K562 (cell line): ENCODE measurements around the gene NMT2. TPM values are rescaled to one million over a fixed set of nuclear protein-coding genes. Genes with fewer than 3 reads are reported as not detected.
A peak's percentile ranks its signal among the peaks of the same experiment; 100 is the strongest.

Experiments used
- ATF1 ChIP-seq, 2 experiments: fragments of 450-650 bp in 1 of 2; IDR thresholded peaks; 2 replicates each; pipeline ENCODE4 v1.6.1; 2016; ENCODE audit warnings: missing compliant biosample characterization in 1 of 2, missing genetic modification characterization in 1 of 2
- DEAF1 ChIP-seq: fragments of 450-650 bp; formaldehyde crosslinking; IDR thresholded peaks from 2 replicates; pipeline ENCODE4 v1.4.0; 2020; ENCODE audit warnings: mild to moderate bottlenecking, moderate library complexity
- HDAC1 ChIP-seq, 2 experiments: fragments of 450-650 bp; IDR thresholded peaks; 2 replicates each; pipeline ENCODE4 v1.6.1; 2016 to 2017; ENCODE audit warnings: inconsistent platforms in 1 of 2, mild to moderate bottlenecking in 1 of 2, moderate library complexity in 1 of 2
- HDAC2 ChIP-seq: fragments of 450-650 bp; IDR thresholded peaks from 2 replicates; pipeline ENCODE4 v1.6.1; 2016; ENCODE audit warnings: mild to moderate bottlenecking
- JUN ChIP-seq, 2 experiments: sonication (generic) in 1 of 2; formaldehyde crosslinking in 1 of 2; IDR thresholded peaks; 2 replicates each; pipeline versions ENCODE4 v1.6.1 to v1.8.0; 2012 to 2022; ENCODE audit warnings: borderline replicate concordance in 2 of 2, mild to moderate bottlenecking in 2 of 2, improper control_type of control experiment in 1 of 2, low read depth in 1 of 2, low read length in 1 of 2, missing genetic modification reagents in 1 of 2
- MBD1 ChIP-seq: fragments of 250-450 bp; sonication (Bioruptor Pico); IDR thresholded peaks from 2 replicates; pipeline ENCODE4 v1.8.0; 2022; ENCODE audit warnings: inconsistent platforms
- NFYB ChIP-seq: IDR thresholded peaks from 2 replicates; pipeline ENCODE4 v1.6.1; 2011; ENCODE audit warnings: mild to moderate bottlenecking, moderate library complexity; ENCODE audit not compliant: insufficient read length; ENCODE audit errors: extremely low read depth
- PPARD ChIP-seq: fragments of 250-450 bp; sonication (Bioruptor Pico); IDR thresholded peaks from 2 replicates; pipeline ENCODE4 v1.8.0; 2022; ENCODE audit warnings: inconsistent platforms, mild to moderate bottlenecking, moderate library complexity
- PURB ChIP-seq: sonication (generic); formaldehyde crosslinking; IDR thresholded peaks from 2 replicates; pipeline ENCODE4 v1.9.0; 2021; ENCODE audit warnings: low read depth, mild to moderate bottlenecking, missing genetic modification reagents
- SAP30 ChIP-seq: fragments of 200-600 bp; sonication (generic); IDR thresholded peaks from 2 replicates; pipeline ENCODE4 v1.6.1; 2012; ENCODE audit warnings: borderline replicate concordance, low read depth, mild to moderate bottlenecking, moderate library complexity, low read length, control low read depth, inconsistent platforms; ENCODE audit not compliant: insufficient read depth, poor library complexity, severe bottlenecking
- SETDB1 ChIP-seq: IDR thresholded peaks from one replicate; pipeline ENCODE4 v1.6.1; 2012; ENCODE audit warnings: low read length, control low read depth, inconsistent platforms
- SP2 ChIP-seq: IDR thresholded peaks from 2 replicates; pipeline ENCODE4 v1.6.1; 2011; ENCODE audit warnings: mild to moderate bottlenecking, low read depth, low read length, moderate library complexity; ENCODE audit not compliant: poor library complexity, severe bottlenecking; ENCODE audit errors: extremely low read depth
- TARDBP ChIP-seq: fragments of 450-650 bp; IDR thresholded peaks from 2 replicates; pipeline ENCODE4 v1.6.1; 2016
- U2AF2 ChIP-seq: fragments of 200-400 bp; formaldehyde crosslinking; optimal IDR thresholded peaks from 2 replicates; pipeline ENCODE3; 2017; ENCODE audit warnings: low read depth, mild to moderate bottlenecking, low read length
- ZNF518B ChIP-seq: fragments of 250-450 bp; sonication (Bioruptor Pico); IDR thresholded peaks from 2 replicates; pipeline ENCODE4 v1.5.0; 2021; ENCODE audit warnings: mild to moderate bottlenecking, moderate library complexity
- polyA plus RNA-seq, 8 experiments: library from polyadenylated mRNA; depleted of rRNA in 4 of 8; stranded (reverse) in 5 of 8; unstranded in 3 of 8; fragments of >200 nt; fragmentation: Nextera tagmentation in 2 of 8; fragmentation: Illumina TruSeq in 1 of 8; extraction: Ambion mirVana in 2 of 8; extraction: Trizol in 1 of 8; gene quantifications; 2 replicates each; pipeline versions ENCODE4 v1.2.1 to v1.2.3, GENCODE V29; 2011 to 2014; ENCODE audit warnings: inconsistent platforms in 1 of 8, missing spikeins in 1 of 8
- total RNA-seq, 7 experiments: library from RNA; depleted of rRNA in 6 of 7; stranded (reverse); fragments of >200 nt in 6 of 7; fragmentation: Illumina TruSeq in 2 of 7; extraction: Trizol in 2 of 7; gene quantifications; 2 replicates each; pipeline versions ENCODE4 v1.2.1 to v1.2.3, GENCODE V29; 2011 to 2021; ENCODE audit warnings: low replicate concordance in 1 of 7

NMT2 gene
- total and polyA plus RNA-seq, 9 of the 15 experiments (the other 6 are each of a cell fraction or from before 2014, with no cell fraction given): 5.2 to 15.9 (median 10.8) TPM

- no peak for TF ChIP-seq ZNF518B (CRISPR knock-in tag)
- 0 out of 2 replicates have a peak, but pooled peaks have one; percentile 25 for TF ChIP-seq TARDBP
- TF ChIP-seq HDAC2: 0 out of 2 replicates have a peak, but pooled peaks have one; percentile 15
- TF ChIP-seq DEAF1 (CRISPR knock-in tag): no peak
- no peak for TF ChIP-seq SP2
- no peak for TF ChIP-seq ATF1 (CRISPR knock-in tag; IDR thresholded peaks at IDR 0.05)
- no peak for TF ChIP-seq ATF1 (tag; IDR thresholded peaks at IDR 0.05)
- TF ChIP-seq SETDB1: no peak
- peak; percentile 38 for TF ChIP-seq NFYB
- TF ChIP-seq PURB (CRISPR knock-in tag): no peak
- 0 out of 4 replicates have a peak, but pooled peaks of 1 of the 2 experiments have one; percentile 16 for TF ChIP-seq HDAC1 (IDR thresholded peaks at IDR 0.05)
- TF ChIP-seq JUN (IDR thresholded peaks at IDR 0.05; ENCODE audit: borderline replicate concordance, low read depth, low read length): no peak
- no peak for TF ChIP-seq JUN (CRISPR knock-in tag; IDR thresholded peaks at IDR 0.05; ENCODE audit: borderline replicate concordance)
- TF ChIP-seq PPARD: no peak
- peak; percentile 42 for TF ChIP-seq SAP30
- TF ChIP-seq MBD1 (CRISPR knock-in tag): no peak
- TF ChIP-seq U2AF2: no peak
These were observed 71.9 kb downstream of the NMT2 start (continued) for GRCh38 chr10:15096661-15097010.
